Eye (tissue), 1 donor: ENCODE data around the gene DGCR2.
"Not testable (repeated sequence)": the region's sequence is repeated elsewhere in the genome, so short reads cannot be mapped to it uniquely, and the experiment has no call there.

ENCODE experiments used
- DNase-seq: peaks from one replicate; pipeline ENCODE4 v3.0.0-alpha.2; 2015

DGCR2 gene

DNA sequence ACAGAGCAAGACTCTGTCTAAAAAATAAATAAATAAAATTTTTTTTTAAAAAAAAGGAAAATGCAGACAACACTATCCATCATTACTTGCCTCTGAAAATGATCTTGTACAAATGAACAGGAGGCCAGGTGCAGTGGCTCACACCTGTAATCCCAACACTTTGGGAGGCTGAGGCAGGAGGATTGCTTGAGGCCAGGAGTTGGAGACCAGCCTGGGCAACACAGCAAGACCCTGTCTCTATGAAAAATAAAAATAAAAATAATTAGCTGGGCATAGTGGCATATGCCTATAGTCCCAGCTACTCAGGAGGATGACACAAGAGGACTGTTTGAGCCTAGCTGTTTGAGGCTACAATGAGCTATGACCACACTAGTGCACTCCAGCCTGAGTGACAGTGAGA, 49.4 kb downstream of the DGCR2 start:
- DNase-seq = not testable (repeated sequence)

DNA sequence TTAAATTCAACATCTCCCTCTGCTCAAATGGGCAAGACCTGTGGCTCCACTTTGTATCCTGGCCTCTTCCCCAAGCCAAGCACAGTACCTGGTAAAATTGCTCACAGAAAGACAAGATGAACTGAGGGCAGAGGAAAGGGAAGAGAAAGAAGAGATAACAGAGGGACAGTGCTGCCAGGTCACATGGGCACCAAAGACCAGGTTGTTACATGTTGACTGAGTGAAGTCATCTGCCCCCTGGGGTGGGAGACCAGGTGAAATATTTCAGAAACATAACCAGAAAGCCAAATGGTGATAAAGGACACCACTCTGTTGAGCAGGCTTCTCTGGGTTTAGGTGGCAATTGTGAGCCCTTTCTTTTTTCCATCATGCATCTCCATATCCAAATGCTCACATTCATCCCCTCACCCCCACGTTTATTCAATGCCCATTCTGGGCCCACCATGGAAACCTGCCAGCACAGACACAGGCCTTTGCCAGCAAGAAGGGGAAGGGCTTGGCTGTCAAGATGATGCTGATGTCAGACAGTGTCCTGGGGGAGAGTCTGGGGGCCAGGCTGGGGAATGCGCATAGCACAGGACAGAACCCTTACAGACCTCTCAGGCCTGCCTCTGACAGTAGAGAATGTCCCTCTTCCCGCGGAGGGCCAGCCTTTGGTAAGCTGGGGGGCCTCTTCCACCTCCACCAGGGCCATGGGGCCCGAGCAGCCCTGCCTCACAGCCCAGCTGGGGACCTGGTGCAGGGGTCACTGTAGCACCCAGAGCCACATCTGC, 51.6 kb downstream of the DGCR2 start:
- no peak for DNase-seq

DNA sequence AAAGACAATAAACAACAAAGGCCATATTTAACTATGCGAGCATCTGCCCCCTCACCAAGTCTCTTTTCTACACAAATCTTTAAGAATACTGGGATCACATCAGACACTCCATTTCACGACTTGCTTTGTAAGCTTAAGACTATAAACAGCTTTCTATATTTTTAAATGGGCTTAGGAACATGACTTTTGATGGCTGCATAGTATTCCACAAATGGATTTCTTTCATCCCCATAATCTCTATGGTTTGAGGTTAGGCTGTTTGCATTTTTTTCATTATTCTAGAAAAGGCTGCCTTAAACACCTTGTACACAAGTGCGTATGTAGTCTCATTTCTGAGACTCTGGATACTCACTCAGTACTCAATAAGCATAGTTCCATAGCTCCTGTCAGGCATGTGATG, 52.8 kb downstream of the DGCR2 start:
- no peak for DNase-seq

DNA sequence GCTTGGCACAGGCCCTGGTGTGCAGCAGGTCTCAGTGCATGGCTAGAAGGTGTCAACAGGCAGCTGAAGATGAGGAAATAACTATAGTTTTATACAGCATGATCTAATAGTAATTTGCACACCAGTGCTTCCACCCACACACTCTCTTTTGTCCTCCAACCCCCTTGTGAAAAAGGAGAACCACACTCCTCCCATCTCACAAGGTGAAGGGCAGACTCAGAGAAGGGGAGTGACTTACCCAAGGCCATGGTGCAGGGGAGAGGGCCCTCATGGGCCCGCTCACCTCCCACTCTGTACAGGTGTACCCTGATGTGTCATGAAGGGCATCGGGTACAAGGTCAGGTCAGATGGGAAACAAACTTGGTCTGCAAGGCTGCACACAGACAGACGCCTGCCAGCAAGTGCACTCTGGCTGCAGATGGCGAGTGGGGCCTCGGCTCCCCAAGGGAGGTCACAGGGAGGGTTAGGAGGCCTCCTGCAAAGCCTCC, 53.4 kb downstream of the DGCR2 start:
- DNase-seq = no peak

DNA sequence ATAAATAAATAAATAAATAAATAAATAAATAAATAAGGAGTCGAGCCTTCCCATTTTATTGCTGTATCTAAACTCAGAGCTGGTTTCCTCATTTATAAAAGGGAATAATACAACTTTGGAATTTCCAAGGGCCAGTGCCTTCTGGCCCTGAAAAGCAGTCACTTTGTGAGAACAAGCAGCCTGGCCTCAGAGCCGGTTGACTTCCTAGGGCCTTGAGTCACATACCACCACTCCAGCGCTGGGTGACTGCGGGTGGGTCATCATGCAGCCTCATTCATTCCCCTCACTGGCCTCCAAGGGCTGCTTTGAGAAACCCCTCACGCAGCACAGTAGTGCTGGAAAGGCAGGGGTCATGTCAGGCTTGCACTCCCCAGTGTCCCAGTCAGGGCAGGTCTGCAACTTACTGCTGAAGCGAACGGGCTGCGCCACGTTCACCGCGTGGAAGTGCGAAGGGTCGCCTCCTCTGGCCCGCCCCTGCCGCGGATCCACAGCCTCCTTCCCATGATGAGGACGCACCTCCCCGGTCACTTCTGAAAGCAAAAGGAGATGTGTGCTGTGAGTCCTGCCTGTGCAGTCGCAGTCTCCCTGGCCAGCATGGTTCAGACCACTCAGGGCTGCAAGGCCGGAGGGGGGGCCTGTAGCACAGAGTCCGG, 54.4 kb downstream of the DGCR2 start:
- DNase-seq = no peak

DNA sequence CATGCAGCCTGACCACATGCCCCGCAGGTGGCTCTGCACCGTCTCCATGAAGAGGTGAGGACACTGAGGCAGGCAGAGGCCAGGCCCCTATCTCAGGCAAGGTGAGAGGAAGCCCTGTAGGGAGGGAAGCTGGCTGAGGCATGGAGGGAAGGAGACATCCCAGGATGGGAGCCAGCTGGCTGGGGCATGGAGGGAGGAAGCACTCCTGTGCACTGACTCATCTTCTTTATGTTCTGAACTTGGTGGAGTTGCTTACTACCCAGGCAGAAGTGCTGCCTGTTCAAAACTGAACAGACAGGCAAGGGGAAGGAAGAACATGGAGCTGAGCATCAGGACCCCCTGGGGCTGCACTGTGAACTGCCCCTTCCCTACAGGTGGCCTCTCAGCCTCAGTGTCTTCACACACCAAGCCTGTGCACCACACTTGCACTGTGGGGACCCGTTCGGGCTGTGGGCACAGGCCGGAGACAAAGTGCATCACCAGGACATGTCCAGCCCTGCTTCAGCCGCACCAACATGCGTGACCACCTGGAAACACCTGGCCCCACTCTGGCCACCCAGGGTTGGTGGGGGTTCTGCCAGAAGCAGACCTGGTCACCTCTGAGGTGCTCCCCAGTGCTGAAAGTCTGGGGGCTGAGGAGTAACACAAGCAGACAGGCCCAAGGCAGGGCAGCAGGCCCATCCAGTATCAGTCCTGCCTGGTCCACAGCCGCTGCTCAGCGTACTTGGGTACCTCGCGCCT, 55.5 kb downstream of the DGCR2 start:
- no peak for DNase-seq

DNA sequence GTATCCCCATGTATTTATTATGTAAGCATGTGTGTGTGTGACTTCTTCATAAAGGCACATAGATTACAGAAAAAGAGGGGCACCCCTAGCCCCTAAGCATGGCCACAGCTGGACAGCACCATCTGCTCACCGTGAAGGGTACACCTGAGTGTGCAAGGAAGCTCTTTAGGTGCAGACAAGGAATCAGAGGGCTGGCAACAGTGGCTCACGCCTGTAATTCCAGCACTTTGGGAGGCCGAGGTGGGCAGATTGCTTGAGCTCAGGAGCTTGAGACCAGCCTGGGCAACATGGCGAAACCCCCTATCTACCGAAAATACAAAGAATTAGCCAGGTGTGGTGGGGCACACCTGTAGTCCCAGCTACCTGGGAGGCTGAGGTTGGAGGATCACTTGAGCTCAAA, 56.3 kb downstream of the DGCR2 start:
- DNase-seq = no peak

DNA sequence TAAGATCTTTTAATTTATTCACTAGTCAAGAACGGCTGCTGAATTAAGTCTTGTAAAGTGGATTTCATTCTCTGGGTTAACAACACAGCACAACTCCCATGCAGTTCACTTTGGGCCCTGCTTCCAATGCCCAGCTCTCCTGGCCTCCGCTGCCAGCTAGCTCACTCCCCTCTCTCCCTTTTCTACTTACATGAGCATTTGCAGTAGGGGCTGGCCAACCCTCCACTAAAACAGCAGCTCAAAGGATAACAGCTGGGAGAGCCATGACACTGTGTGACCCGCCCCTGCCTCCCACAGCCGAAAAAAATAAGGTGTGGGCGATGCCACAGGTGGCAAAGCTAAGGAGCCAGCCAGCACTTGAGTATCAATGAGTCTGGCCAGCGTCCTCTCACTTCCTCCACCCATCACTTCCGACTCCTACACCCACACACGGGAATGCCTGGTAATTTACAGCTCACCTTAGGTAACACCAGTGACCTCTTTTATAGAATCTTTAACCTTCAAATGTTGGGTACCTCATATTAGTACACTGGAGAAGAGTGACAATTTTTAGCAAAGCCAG, 56.8 kb downstream of the DGCR2 start:
- DNase-seq = no peak

DNA sequence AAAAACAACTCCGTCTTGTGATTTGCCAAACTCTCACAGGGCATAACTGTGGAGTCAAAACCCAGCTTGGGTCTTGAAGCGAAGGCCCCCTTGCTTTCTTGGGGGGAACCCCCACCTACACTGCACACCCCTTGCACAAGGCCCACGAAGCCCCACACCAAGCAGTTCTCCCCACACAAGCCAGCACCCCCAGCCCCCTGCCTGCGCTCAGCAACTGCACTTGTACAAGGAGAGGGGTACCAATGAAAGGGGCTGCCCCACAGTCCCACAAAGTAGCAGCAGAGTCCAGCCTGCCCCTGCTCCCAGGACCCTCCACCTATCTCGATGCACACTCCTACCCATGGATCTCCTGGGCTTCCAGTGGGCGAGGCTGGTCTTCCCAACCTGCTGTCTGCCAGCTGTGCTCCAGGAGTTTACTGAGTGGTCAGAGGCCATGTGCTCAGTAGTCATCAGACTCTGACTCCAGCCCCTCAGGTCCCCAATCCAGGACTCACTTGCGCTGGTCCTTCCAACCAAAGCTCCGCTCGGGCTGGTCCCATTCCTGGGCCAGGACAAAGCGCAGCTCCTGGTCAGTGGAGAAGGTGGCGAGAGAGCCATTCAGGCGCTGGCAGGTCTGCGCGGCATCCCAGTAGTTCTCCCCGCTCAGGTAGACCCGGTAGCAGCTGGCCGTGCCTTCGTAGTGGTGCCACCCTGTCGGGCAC, 57.7 kb downstream of the DGCR2 start:
- no peak for DNase-seq

DNA sequence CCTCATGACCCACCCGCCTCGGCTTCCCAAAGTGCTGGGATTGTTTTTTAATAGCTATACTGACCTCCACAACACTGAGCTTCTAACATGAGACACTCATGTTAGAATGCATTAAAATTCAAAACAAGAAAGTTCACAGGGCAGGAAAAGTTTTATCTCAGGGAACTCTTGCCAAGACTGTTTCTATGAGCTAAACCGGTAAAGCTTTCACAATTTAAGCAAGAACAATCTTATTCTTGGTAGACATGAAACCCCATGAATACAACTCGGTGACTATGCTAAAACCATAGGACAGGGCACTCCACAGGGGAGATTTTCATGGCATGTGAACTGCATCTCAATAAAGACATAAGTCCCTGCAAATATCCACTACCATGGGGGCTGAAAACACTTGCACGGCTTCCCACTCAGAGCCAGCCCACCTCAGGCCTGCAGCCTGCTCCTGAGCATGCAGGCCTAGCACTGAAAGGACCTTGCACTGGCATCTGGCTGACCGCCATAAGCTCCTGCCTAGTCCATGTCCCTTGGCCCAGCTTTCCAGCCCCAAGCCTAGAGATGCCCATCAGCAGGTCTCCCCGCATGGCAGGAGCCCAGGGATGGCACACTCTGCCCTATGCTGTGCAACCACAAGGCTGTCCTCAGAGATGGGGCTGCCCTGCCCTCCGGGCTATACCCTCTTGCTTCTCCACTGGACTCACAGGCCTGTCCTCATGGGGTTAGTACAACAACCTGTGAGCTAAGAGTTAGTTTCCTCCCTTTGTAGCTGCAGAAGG, 58.4 kb downstream of the DGCR2 start:
- DNase-seq = no peak

DNA sequence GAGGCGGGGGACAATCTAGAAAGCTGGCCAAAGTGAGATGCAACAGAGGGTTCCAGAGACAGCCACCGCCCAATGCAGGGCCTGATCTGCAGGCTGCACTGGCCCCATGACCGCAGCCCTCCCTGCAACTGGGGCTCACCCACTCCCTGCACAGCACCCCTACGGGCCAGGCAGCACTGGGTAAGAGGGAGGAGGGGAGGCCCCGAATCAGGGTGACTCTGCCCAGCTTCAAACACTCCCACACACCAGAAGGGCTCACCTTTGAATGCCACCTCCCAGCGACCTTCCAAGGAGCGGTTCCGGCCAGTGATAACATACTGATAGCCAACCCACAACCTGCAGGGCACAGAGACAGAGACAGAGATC, 59.3 kb downstream of the DGCR2 start:
- DNase-seq = no peak

DNA sequence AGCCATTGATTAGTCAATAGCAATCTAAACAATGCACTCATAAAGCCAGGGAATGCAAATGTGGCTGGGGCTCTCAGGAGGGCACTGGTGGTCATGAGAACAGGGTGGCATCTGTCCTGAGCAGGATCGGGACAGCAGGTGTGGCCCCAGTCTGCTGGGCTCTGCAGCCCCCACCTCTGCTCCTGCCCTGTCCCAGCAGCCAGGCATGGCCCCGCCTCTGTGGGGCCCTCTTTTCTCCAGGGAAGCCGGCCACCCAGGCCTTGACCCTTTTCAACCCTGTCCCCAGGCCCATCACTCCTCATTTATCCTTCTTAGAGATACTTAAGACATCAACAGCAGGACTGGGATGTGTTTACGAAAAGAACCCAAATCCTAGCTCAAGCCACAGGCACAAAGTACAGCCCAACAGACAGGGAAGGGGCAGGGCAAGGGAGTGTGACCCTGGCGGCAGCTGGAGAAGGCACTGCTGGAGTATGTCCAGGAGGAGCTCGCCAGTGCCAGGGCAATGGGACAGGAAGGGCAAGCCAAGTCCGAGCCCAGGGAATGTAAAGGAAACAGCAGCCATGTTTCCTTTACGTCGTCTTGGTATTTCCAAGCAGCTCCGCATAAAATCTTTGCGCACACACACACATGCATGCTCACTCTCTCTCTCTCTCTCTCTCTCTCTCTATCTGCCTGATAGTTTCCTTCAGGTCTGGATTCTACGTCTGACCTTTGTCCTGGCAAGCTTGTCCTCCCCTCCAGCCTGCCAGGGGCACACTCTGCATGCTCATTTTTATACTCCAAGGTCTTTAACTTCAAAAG, 59.9 kb downstream of the DGCR2 start:
- no peak for DNase-seq

DNA sequence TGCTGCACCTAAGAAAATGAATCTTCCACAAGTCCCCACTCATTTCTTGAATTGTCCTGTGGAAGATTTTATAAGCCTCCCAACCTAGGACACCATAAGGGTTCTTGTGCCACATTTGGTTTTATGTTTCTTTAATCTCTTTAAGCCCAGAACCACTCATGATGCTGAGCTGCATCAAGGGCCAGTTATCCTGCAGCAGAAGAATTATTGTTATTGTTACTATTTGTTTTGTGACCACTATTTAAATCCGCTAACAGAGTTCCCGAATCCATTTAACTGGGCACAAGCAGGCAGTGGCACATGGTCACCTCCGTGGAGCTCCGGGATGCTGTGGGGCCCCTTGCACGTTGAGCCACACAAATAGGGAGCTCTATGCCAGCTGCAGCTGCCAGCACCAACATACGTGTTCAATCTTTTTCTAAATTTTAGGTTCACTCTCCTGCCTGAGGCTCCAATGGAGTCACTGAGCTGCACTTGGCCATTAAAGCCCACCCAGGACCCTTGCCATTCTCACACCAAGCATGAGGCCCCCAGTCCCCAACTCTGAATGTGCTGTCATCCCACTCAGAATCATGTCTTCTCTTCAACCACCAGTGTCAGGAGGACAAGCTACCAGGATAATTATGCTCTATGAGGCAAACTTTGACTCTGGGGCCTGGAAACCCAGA, 60.6 kb downstream of the DGCR2 start:
- DNase-seq = no peak

DNA sequence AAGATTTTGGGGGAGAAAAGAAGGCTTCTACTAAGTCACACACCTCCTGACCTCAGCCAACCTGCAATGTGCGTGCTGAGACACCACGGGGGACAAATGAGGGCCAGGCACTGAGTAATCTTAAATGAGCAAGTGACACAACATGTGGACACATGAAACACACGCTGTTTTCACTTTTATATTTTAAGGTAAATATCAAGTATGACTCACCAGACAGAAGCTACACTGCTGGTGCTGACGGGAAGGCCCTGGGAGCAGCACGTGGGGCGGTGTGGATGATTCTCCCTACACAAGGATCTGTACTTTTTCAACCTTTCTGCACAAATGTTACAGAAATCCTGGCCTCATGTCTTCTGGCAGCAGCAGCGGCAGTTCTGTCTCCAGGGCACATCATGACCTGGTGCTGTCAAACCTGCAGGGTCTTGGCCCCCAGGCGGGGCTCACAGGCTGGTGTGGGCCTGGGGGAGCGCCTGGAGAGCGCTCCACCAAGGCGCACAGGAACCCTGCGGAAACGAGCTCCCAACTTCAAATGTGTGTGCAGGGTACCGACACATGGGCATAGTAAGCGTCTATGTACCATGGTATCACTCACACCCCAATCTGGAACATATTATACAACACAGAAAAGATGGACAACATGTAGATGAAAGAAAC, 61.7 kb downstream of the DGCR2 start:
- DNase-seq = no peak

DNA sequence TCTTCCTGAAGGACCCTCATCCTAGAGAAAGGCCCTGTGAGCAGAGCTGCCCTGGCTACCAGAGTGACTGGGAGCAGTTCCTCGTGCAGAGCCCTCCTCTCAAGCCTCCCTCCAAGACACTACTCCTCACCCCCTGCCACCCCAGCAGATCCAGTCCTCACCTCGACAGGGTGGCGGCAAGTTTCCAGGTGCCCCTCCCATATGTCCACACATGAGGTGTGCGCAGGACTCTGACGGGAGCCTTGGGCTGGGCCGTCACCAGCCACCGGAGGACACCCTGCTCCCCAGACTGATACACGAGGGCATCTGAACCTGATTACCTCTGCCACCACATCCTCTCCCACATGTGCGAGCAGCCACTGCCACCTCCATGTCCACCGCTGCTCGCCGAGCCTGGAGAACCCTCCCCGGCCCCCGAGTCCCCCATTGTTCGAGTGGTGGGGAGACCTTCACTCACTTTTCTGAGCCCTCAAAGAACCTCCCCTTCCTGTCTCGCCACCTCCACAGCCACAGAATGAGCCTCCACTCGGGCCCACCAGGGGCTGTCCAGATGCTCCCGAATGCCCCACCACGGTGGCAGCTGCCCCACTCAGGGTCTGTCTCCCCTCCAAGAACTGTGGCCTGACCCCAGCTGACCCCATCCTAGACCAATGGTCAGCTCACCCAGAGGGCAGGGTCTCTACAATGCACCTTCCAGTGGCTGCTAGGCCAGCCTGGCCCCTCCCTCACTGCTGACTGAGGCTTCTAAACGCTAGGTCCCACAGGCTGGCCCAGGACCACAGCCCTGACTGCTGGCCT, 62.5 kb downstream of the DGCR2 start:
- DNase-seq = no peak

DNA sequence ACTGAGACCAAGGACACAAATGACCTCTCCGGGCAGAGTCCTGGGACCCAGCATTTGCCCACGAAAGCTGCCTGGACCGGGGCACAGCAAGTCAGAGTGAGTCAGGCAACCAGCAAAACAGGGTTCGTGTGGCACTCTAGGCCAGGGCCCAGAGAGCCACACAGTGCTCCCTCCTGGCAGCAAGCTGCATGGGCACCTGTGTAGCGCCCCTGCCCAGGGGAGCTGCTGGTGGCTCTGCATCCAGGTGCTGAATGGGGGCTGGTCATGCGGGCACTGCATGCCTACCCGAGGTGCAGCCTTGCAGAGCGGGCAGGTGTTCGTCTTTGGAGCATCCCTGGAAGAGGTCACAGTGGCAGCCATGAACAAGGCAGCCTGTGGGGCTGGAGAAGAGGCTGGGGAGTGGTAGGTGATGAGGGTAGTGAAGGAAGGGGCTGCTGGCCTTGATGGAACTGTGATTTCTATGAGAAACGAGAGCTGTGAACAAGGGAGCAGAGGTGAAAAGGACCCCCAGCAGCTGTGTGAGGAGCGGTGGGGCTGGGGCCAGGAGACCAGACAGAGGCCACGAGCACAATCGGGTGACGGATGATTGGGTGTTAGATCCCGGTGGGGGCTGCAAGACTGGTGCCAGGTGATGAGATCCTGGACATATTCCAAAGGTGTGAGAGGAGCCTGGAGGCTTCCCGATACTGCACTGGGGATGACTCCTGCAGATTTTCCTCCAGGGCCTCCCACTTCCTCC, 63.3 kb downstream of the DGCR2 start:
- DNase-seq = no peak

DNA sequence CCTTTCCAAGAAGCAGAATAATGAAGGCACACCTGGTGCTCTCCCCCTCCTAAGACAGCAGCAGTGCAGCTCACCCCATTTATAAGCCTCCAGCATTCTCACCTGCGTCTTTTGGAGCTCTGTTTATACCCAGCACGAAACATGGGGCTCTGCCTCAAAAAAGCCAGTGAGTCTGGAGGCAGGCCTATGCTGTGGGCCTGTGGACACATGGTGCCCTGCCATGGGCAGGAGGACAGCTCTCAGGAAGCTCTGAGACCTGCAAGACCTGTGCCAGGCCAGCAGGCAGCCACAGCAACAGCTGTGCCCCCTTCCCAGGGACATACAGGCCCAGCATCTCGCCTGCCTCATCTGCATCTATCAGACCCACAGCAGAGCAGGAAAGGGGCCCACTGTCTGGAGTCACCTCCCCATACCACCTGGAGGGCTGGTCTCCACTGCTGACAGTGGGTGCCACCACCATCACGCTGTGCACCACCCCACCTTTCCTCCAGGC, 64.2 kb downstream of the DGCR2 start:
- DNase-seq = no peak

DNA sequence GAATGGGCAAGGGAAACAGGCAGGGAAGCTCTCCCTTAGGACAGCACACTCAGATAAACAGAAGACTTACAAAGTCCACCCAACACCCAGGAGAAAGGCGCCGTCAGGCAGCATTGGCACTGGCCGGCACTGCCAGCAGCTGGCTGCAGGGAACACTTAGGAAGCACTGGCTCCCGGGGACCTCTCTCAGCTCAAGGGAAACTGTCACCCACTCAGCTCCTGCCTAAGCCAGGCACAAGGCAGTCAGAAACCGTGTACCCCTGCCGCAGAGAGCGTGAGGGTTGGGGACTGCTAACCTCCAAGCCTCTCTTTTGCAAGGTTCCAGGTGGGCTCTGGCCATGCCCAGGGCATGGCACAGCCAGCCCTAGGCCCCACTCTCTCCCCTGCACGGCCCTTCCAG, 64.7 kb downstream of the DGCR2 start:
- DNase-seq = no peak
